Chondrocyte (in vitro differentiated cells): ENCODE data around the gene CNOT11. TPM values are rescaled to one million over a fixed set of nuclear protein-coding genes. Genes with fewer than 3 reads are reported as not detected.

Source experiments
- DNase-seq: peaks from one replicate; pipeline ENCODE4 v3.0.0; 2021; ENCODE audit warnings: mixed read lengths, low spot score
- H3K27ac Mint-ChIP-seq: one replicate; pipeline ENCODE4 v1.8.0; 2021; ENCODE audit warnings: mild to moderate bottlenecking, moderate library complexity, mixed read lengths; ENCODE audit not compliant: unreplicated experiment
- H3K27me3 Mint-ChIP-seq: 2 replicates; pipeline ENCODE4 v1.8.0; 2021; ENCODE audit warnings: low read depth, mixed read lengths
- H3K36me3 Mint-ChIP-seq: 2 replicates; pipeline ENCODE4 v1.8.0; 2021; ENCODE audit warnings: low read depth, mixed read lengths
- H3K4me1 Mint-ChIP-seq: 2 replicates; pipeline ENCODE4 v1.8.0; 2021; ENCODE audit warnings: low read depth, mild to moderate bottlenecking, mixed read lengths
- H3K4me3 Mint-ChIP-seq: one replicate; pipeline ENCODE4 v1.8.0; 2021; ENCODE audit warnings: mild to moderate bottlenecking, moderate library complexity, mixed read lengths; ENCODE audit not compliant: unreplicated experiment
- H3K9me3 Mint-ChIP-seq: 2 replicates; pipeline ENCODE4 v1.8.0; 2021; ENCODE audit warnings: low read depth, mixed read lengths
- CTCF ChIP-seq: fragments of 200-600 bp; sonication (generic); IDR thresholded peaks from 2 replicates; pipeline ENCODE4 v1.5.0; 2021; ENCODE audit warnings: antibody characterized with exemption, mild to moderate bottlenecking, moderate library complexity
- total RNA-seq: library from RNA; stranded (reverse); gene quantifications from 3 replicates; pipeline ENCODE4 v1.2.1, GENCODE V29; 2021

Gene CNOT11
- total RNA-seq, 1 donor from 2014 or later = 31.3 TPM

GRCh38 chr2:101306410-101306809 lies 53.7 kb downstream of the CNOT11 start:
- Mint-ChIP-seq H3K4me1 (peaks cover 50% of the 10 kb centered on the region), H3K9me3 (no peaks in the 10 kb centered on the region), H3K27me3 (no peaks in the 10 kb centered on the region), H3K27ac (peak overlapping the region; percentile 92), H3K36me3 (peaks cover 2% of the 10 kb centered on the region), H3K4me3 (peak overlapping the region; percentile 90)
- TF ChIP-seq CTCF = no peak
- no peak for DNase-seq

GRCh38 chr2:101307503-101307902 lies 54.8 kb downstream of the CNOT11 start:
- DNase-seq = no peak
- Mint-ChIP-seq H3K27me3 (no peaks in the 10 kb centered on the region), H3K36me3 (peaks cover under 1% of the 10 kb centered on the region), H3K27ac (peak overlapping the region; percentile 92), H3K9me3 (no peaks in the 10 kb centered on the region), H3K4me3 (peak overlapping the region; percentile 90), H3K4me1 (peaks cover 43% of the 10 kb centered on the region)
- no peak for TF ChIP-seq CTCF

- peak overlapping the region; percentile 90 for H3K4me3 Mint-ChIP-seq
- H3K4me1 Mint-ChIP-seq = peaks cover 43% of the 10 kb centered on the region
- no peaks in the 10 kb centered on the region for H3K9me3 Mint-ChIP-seq
- TF ChIP-seq CTCF = no peak
- no peaks in the 10 kb centered on the region for H3K27me3 Mint-ChIP-seq
- H3K27ac Mint-ChIP-seq = peak overlapping the region; percentile 92
- DNase-seq = no peak
- no peaks in the 10 kb centered on the region for H3K36me3 Mint-ChIP-seq
These were observed 55.3 kb downstream of the CNOT11 start for GRCh38 chr2:101307950-101308431.

- peak within 1 kb of the TSS; percentile 90 for H3K4me3 Mint-ChIP-seq
These were observed 55.9 kb downstream of the CNOT11 start, which contains the start of gene RNF149 for GRCh38 chr2:101308432-101309210. RNF149 (minus strand) TSS chr2:101308701; CDS start chr2:101308588, 113 bp downstream.

More at GRCh38 chr2:101308432-101309210, 55.9 kb downstream of the CNOT11 start, which contains the start of gene RNF149:
- peak; percentile 22 for TF ChIP-seq CTCF
- H3K27ac Mint-ChIP-seq = peak within 1 kb of the TSS; percentile 92
- peak; percentile 96 for DNase-seq
- H3K36me3 Mint-ChIP-seq = no peaks in the 10 kb centered on the region
- H3K27me3 Mint-ChIP-seq = no peaks in the 10 kb centered on the region
- H3K9me3 Mint-ChIP-seq = no peaks in the 10 kb centered on the region
- peaks cover 43% of the 10 kb centered on the region for H3K4me1 Mint-ChIP-seq
